Lower leg skin (tissue), 4 donors: Measurements from ENCODE around the gene TNFSF10. TPM values are rescaled to one million over a fixed set of nuclear protein-coding genes. Genes with fewer than 3 reads are reported as not detected.
A peak's percentile ranks its signal among the peaks of the same experiment; 100 is the strongest.
"Not testable (repeated sequence)": the region's sequence is repeated elsewhere in the genome, so short reads cannot be mapped to it uniquely, and the experiment has no call there.

Experiments
- DNase-seq, 2 donors: peaks; one replicate each; pipeline ENCODE4 v3.0.0-alpha.2; 2019; ENCODE audit warnings: low spot score in 2 of 2
- H3K4me3 ChIP-seq: fragments of 200-600 bp; sonication (generic); 2 replicates; pipeline ENCODE4 v1.5.1; 2017; ENCODE audit warnings: mild to moderate bottlenecking, low read depth; ENCODE audit not compliant: poor library complexity, severe bottlenecking
- CTCF ChIP-seq, 3 donors: fragments of 450-650 bp; IDR thresholded peaks; one replicate each; pipeline ENCODE4 v1.5.1; 2016; ENCODE audit warnings: antibody characterized with exemption in 3 of 3, mild to moderate bottlenecking in 3 of 3, moderate library complexity in 2 of 3
- POLR2A ChIP-seq, 2 donors: fragments of 450-650 bp; IDR thresholded peaks; one replicate each; pipeline ENCODE4 v1.6.1; 2016 to 2017; ENCODE audit warnings: antibody characterized with exemption in 2 of 2, mild to moderate bottlenecking in 1 of 2, moderate library complexity in 1 of 2
- WGBS, 2 donors: methylation state at CpG; one replicate each; pipeline ENCODE4 v1.1.5; 2018; 5-methylcytosine and 5-hydroxymethylcytosine counted together
- intact Hi-C: fragments of 100-400 bp; cut with DNase I; formaldehyde crosslinking; loops from one replicate; pipeline ENCODE4 v1.15.0; 2023; ENCODE audit warnings: low total_unique reads
- total RNA-seq, 4 donors: library from RNA; depleted of rRNA; stranded (reverse); fragments of >200 nt; gene quantifications; one replicate each; pipeline ENCODE4 v1.1.0, GENCODE V29; 2016

Gene TNFSF10
- total RNA-seq: 10 to 100 TPM; 57.5 to 75.2 (median 68.4) TPM

GRCh38 chr3:172522871-172523818, at the start of gene TNFSF10:
TNFSF10 (minus strand) TSS chr3:172523430; CDS start chr3:172523384, 46 bp downstream.
- intact Hi-C loops: no loop called here
- peak; percentile 73 to 90 for DNase-seq
- 0 to 10% methylated on average over 9 of the region's 9 CpGs for WGBS, 2 donors
- TF ChIP-seq POLR2A (IDR thresholded peaks at IDR 0.05) (peak in 1 of 2 donors; percentile 4), CTCF (IDR thresholded peaks at IDR 0.05) (no peak)
- H3K4me3 ChIP-seq: peak within 1 kb of the TSS; percentile 5

- H3K4me3 ChIP-seq: no peak overlapping the region
- TF ChIP-seq POLR2A (IDR thresholded peaks at IDR 0.05) (no peak), CTCF (IDR thresholded peaks at IDR 0.05) (no peak)
- 88 to 89% methylated on average over 4 of the region's 4 CpGs for WGBS, 2 donors
- intact Hi-C loops: no loop called here
- DNase-seq: no peak
Observed at GRCh38 chr3:172569128-172570008, 46.1 kb upstream of the TNFSF10 start.

GRCh38 chr3:172568701-172569100, 45.5 kb upstream of the TNFSF10 start:
- 25 to 54% methylated on average over 2 of the region's 2 CpGs for WGBS, 2 donors
- TF ChIP-seq CTCF (IDR thresholded peaks at IDR 0.05) (no peak), POLR2A (IDR thresholded peaks at IDR 0.05) (no peak)
- no peak for DNase-seq
- intact Hi-C loops: no loop called here
- H3K4me3 ChIP-seq: no peak overlapping the region

GRCh38 chr3:172566785-172567184, 43.6 kb upstream of the TNFSF10 start:
- DNase-seq, H3K4me3 ChIP-seq, intact Hi-C loops: not testable (repeated sequence)
- 96 to 98% methylated on average over 2 of the region's 2 CpGs for WGBS, 2 donors

- intact Hi-C loops: no loop called here
- no peak for TF ChIP-seq CTCF (IDR thresholded peaks at IDR 0.05)
- TF ChIP-seq POLR2A (IDR thresholded peaks at IDR 0.05): no peak
- 85 to 89% methylated on average over 5 of the region's 5 CpGs for WGBS, 2 donors
Observed at GRCh38 chr3:172564499-172564898, 41.3 kb upstream of the TNFSF10 start.

More at GRCh38 chr3:172564499-172564898, 41.3 kb upstream of the TNFSF10 start:
- H3K4me3 ChIP-seq: no peak overlapping the region
- DNase-seq: no peak
